HG02610 (cell line): ENCODE data around the gene TNIP2.

Source experiments
- ATAC-seq: cut with Tn5 transposase; IDR thresholded peaks from one replicate; pipeline ENCODE4 v1.9.1; 2021; ENCODE audit warnings: mild to moderate bottlenecking, moderate library complexity; ENCODE audit not compliant: unreplicated experiment

Gene TNIP2

GRCh38 chr4:2725380-2725779 lies 30.8 kb downstream of the TNIP2 start:
- no peak for ATAC-seq

GRCh38 chr4:2723751-2724150 lies 32.4 kb downstream of the TNIP2 start:
- no peak for ATAC-seq

GRCh38 chr4:2722033-2722432 lies 34.1 kb downstream of the TNIP2 start:
- no peak for ATAC-seq

GRCh38 chr4:2721586-2721985 lies 34.5 kb downstream of the TNIP2 start:
- ATAC-seq, result no peak

- ATAC-seq, result no peak
These were observed 39.9 kb downstream of the TNIP2 start for GRCh38 chr4:2716236-2716635.

GRCh38 chr4:2715426-2715825 lies 40.7 kb downstream of the TNIP2 start:
- ATAC-seq, result no peak

GRCh38 chr4:2714918-2715317 lies 41.2 kb downstream of the TNIP2 start:
- ATAC-seq, result no peak

GRCh38 chr4:2714061-2714770 lies 41.9 kb downstream of the TNIP2 start:
- ATAC-seq, result no peak

- ATAC-seq, result no peak
These were observed 42.8 kb downstream of the TNIP2 start for GRCh38 chr4:2713337-2713736.

- ATAC-seq, result peak; percentile 58
These were observed 43.8 kb downstream of the TNIP2 start for GRCh38 chr4:2712261-2712842.

GRCh38 chr4:2702770-2703169 lies 53.4 kb downstream of the TNIP2 start:
- no peak for ATAC-seq

- ATAC-seq, result no peak
These were observed 53.8 kb downstream of the TNIP2 start for GRCh38 chr4:2702361-2702760.

- no peak for ATAC-seq
These were observed 56.1 kb downstream of the TNIP2 start for GRCh38 chr4:2700031-2700430.

GRCh38 chr4:2699534-2699933 lies 56.6 kb downstream of the TNIP2 start:
- no peak for ATAC-seq

- no peak for ATAC-seq
These were observed 57.1 kb downstream of the TNIP2 start for GRCh38 chr4:2698951-2699505.

- no peak for ATAC-seq
These were observed 57.6 kb downstream of the TNIP2 start for GRCh38 chr4:2698504-2698903.

- ATAC-seq, result no peak
These were observed 58.1 kb downstream of the TNIP2 start for GRCh38 chr4:2697995-2698414.

- ATAC-seq, result peak; percentile 79
These were observed 59.7 kb downstream of the TNIP2 start for GRCh38 chr4:2696423-2696822.

- ATAC-seq, result no peak
These were observed 60.6 kb downstream of the TNIP2 start for GRCh38 chr4:2695346-2696060.

- ATAC-seq, result no peak
These were observed 61.4 kb downstream of the TNIP2 start for GRCh38 chr4:2694691-2695090.

- peak; percentile 27 for ATAC-seq
These were observed 64.1 kb downstream of the TNIP2 start for GRCh38 chr4:2691952-2692435.
